Activated naive CD8-positive, alpha-beta T cell treated with anti-CD3 and anti-CD28 coated beads, Interleukin-2, amount 50 U/mL, for 24 hours (primary cell): ENCODE measurements around the gene RHO.
"Not testable (repeated sequence)": the region's sequence is repeated elsewhere in the genome, so short reads cannot be mapped to it uniquely, and the experiment has no call there.

Experiments used
- ATAC-seq: fragments of 150-1000 bp; cut with Tn5 transposase; one replicate; pipeline ENCODE4 v1.10.0; 2021
- DNase-seq: peaks from one replicate; pipeline ENCODE4 v3.0.0; 2021
- H3K27ac Mint-ChIP-seq: one replicate; pipeline ENCODE4 v1.8.0; 2021; ENCODE audit warnings: mild to moderate bottlenecking, mixed read lengths
- H3K27me3 Mint-ChIP-seq: one replicate; pipeline ENCODE4 v1.8.0; 2021; ENCODE audit warnings: mixed read lengths
- H3K36me3 Mint-ChIP-seq: one replicate; pipeline ENCODE4 v1.8.0; 2021; ENCODE audit warnings: low read depth, mixed read lengths
- H3K4me1 Mint-ChIP-seq: one replicate; pipeline ENCODE4 v1.8.0; 2021; ENCODE audit warnings: mixed read lengths
- H3K4me3 Mint-ChIP-seq: one replicate; pipeline ENCODE4 v1.8.0; 2021; ENCODE audit warnings: mild to moderate bottlenecking, moderate library complexity, mixed read lengths
- H3K9me3 Mint-ChIP-seq: one replicate; pipeline ENCODE4 v1.8.0; 2021; ENCODE audit warnings: mixed read lengths

Gene RHO

GRCh38 chr3:129536374-129536667, 7.9 kb downstream of the RHO start:
- no peak for ATAC-seq
- H3K4me1 Mint-ChIP-seq = no peaks in the 10 kb centered on the region
- no peaks in the 10 kb centered on the region for H3K27me3 Mint-ChIP-seq
- no peak overlapping the region for H3K27ac Mint-ChIP-seq
- DNase-seq = no peak
- no peak overlapping the region for H3K4me3 Mint-ChIP-seq
- H3K36me3 Mint-ChIP-seq = no peaks in the 10 kb centered on the region
- no peaks in the 10 kb centered on the region for H3K9me3 Mint-ChIP-seq

GRCh38 chr3:129536804-129537203, 8.4 kb downstream of the RHO start:
- Mint-ChIP-seq H3K27ac (no peak overlapping the region), H3K4me3 (no peak overlapping the region), H3K36me3 (no peaks in the 10 kb centered on the region), H3K4me1 (no peaks in the 10 kb centered on the region), H3K9me3 (no peaks in the 10 kb centered on the region), H3K27me3 (no peaks in the 10 kb centered on the region)
- DNase-seq (no peak), ATAC-seq (no peak)

DNA sequence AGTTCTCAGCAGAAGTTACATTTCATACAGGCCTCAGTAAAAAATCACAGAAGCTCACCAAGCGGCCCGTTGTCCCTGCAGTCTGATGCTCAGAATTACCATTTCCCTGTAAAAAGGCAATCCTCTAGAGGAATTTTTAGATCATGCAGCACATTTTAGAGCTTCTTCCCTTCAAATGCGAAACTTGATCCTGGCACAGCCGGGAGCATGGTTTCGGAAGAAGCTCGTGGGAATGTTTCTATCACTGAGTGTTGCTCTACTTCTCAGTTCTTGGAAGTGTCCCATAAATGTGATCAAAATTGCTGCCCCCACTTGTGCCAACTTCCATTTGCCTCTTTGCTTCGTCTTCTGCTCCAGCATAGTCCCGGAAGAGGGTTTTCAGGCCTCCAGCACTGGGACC, 10.8 kb downstream of the RHO start:
- DNase-seq (no peak), ATAC-seq (no peak)
- Mint-ChIP-seq H3K36me3 (no peaks in the 10 kb centered on the region), H3K27ac (no peak overlapping the region), H3K27me3 (no peaks in the 10 kb centered on the region), H3K4me3 (no peak overlapping the region), H3K4me1 (no peaks in the 10 kb centered on the region), H3K9me3 (no peaks in the 10 kb centered on the region)

DNA sequence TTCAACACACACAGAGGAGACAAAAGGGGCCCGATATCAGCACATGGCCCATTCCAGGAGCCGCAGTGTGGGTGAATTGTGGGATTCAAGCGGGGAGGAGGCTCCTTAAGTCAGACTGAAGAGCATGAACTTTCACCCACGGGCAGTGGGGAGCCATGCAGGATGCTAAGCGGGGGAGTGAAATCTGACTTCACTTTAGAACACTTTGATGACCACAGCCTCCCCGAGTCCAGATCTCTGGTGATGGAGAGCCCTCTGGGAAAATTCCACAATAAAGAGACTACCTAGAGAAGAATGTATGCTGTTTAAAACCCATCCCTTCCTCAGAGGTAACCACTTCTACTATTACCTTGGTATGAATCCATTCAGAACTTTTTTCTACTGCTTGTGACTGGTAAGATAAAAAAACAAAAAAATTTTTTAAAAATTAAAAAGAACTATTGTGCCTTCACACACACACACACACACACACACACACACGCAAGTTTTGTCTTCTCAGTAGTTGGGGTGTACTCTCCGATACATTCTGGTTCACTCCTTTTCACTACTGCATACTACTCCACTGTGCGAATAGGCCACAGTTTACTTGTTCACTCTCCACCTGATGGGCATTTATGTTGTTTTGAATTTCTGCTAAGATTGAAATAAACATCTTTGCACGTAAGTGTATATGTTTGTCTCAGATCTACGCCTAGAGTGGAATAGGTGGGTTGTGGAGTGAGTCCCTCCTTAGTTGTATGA, 12.5 kb downstream of the RHO start:
- no peak overlapping the region for H3K4me3 Mint-ChIP-seq
- no peaks in the 10 kb centered on the region for H3K4me1 Mint-ChIP-seq
- DNase-seq (no peak), ATAC-seq (no peak)
- H3K9me3 Mint-ChIP-seq = no peaks in the 10 kb centered on the region
- H3K27me3 Mint-ChIP-seq = no peaks in the 10 kb centered on the region
- H3K27ac Mint-ChIP-seq = no peak overlapping the region
- H3K36me3 Mint-ChIP-seq = no peaks in the 10 kb centered on the region

DNA sequence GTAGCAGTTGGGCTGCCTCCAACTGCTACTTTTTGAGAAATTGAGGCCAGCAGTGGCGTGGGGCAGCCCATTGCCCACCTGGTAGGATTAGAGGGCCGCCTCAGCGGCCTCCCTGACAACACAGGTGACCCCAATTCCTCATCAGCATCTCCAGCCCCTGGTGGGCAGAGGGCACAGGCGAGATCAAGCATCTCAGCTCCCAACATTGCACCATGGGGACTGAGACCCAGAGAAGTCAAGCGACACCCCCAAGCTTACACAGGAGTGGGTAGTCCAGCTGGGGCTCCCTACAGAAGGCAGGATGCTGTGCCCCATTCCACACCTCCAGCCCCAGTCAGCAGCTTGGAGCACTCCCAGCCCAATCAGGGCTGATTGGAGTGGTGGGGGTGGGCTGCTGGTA, 14.3 kb downstream of the RHO start:
- no peaks in the 10 kb centered on the region for H3K9me3 Mint-ChIP-seq
- ATAC-seq (no peak), DNase-seq (no peak)
- H3K27ac Mint-ChIP-seq = no peak overlapping the region
- H3K27me3 Mint-ChIP-seq = no peaks in the 10 kb centered on the region
- H3K36me3 Mint-ChIP-seq = no peaks in the 10 kb centered on the region
- H3K4me3 Mint-ChIP-seq = no peak overlapping the region
- no peaks in the 10 kb centered on the region for H3K4me1 Mint-ChIP-seq

- no peak for ATAC-seq
- Mint-ChIP-seq H3K36me3 (no peaks in the 10 kb centered on the region), H3K4me1 (no peaks in the 10 kb centered on the region), H3K27ac (no peak within 1 kb of the TSS), H3K9me3 (no peaks in the 10 kb centered on the region), H3K27me3 (no peaks in the 10 kb centered on the region), H3K4me3 (no peak within 1 kb of the TSS)
- DNase-seq = no peak
These were observed 14.8 kb downstream of the RHO start, which contains the start of gene H1-8 for GRCh38 chr3:129543156-129543790. H1-8 (plus strand) TSS chr3:129543175; CDS start chr3:129543219, 44 bp downstream.

DNA sequence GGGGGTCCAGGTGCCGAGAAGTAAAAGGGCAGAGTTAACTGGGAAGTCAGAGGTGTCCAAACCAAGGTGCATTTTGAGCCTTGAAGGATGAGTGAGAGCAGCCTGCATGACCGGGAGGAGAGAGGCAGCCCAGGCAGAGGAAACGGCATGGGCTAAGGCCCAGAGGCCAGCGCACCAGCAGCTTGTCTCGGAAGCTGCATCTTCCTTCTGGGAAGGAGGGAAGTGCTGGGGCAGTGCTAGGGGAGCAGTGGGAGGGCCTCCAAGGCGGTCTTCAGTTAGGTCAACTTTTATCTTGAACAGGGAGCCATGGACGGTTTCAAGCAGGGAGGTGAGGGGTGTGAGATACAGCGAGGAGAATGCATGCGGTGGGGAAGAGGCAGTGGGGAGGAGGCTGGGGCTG, 15.6 kb downstream of the RHO start:
- no peak overlapping the region for H3K27ac Mint-ChIP-seq
- ATAC-seq = no peak
- H3K9me3 Mint-ChIP-seq = no peaks in the 10 kb centered on the region
- DNase-seq = no peak
- H3K4me3 Mint-ChIP-seq = no peak overlapping the region
- H3K4me1 Mint-ChIP-seq = no peaks in the 10 kb centered on the region
- H3K27me3 Mint-ChIP-seq = no peaks in the 10 kb centered on the region
- H3K36me3 Mint-ChIP-seq = no peaks in the 10 kb centered on the region

DNA sequence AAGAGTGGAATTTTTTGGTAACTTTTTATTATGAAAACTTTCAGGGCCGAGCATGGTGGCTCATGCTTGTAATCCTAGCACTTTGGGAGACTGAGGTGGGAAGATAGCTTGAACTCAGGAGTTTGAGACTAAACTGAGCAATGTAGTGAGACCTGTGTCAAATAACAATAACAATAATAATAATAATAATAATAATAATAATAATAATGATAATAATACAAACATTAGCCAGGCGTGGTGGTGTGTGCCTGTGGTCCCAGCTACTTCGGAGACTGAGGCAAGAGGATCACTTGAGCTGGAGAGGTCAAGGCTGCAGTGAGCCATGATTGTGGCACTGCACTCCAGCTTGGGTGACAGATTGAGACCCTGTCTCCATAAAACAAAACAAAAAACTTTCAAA, 17.5 kb downstream of the RHO start:
- H3K9me3 Mint-ChIP-seq, H3K27me3 Mint-ChIP-seq, ATAC-seq, H3K27ac Mint-ChIP-seq, DNase-seq, H3K36me3 Mint-ChIP-seq, H3K4me3 Mint-ChIP-seq, H3K4me1 Mint-ChIP-seq: not testable (repeated sequence)

GRCh38 chr3:129547241-129547640, 18.8 kb downstream of the RHO start:
- DNase-seq (no peak), ATAC-seq (no peak)
- H3K9me3 Mint-ChIP-seq = no peaks in the 10 kb centered on the region
- H3K27me3 Mint-ChIP-seq = no peaks in the 10 kb centered on the region
- no peak overlapping the region for H3K4me3 Mint-ChIP-seq
- no peak overlapping the region for H3K27ac Mint-ChIP-seq
- no peaks in the 10 kb centered on the region for H3K4me1 Mint-ChIP-seq
- no peaks in the 10 kb centered on the region for H3K36me3 Mint-ChIP-seq

DNA sequence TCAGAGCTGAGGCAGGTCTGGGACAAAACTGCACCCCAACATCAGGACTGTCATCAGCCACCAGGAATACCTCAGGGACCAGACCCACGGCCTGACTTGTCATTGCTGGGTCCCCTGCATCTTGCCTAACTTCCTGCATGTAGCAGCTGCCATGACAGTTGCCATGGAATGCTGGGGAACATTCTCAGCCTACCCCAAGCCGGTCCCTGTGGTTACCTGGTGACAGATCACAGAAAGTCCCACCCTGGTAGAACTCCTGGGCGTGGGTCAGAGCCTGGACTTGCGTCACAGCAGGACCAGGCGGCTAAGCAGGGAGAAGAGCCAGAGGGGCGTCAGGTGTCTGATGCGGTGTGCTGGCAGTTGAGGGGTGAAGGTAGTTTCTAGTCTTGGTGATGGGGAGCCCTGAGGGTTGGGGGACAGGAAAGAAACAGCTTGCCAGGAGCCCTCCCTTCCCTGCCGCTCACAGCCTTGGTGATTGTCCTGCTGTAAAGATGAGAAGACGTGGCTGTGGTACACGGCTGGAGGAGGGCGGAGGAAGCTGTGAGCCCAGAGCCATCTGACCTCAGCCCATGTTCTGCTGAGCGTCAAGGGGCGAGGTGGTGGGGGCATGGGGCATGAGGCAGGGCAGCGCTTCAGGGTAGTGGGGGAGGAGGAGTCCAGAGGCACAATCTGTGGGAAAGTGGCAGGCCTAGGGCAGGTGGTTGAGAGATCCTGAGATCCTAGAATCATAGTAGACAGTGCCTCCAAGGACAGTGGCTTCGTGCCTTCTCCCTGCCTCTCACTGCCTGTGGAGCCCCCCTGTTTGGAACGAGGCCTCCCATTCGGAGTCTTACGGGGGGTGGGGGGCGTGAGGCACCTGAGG, 19.9 kb downstream of the RHO start:
- DNase-seq (no peak), ATAC-seq (no peak)
- Mint-ChIP-seq H3K9me3 (no peaks in the 10 kb centered on the region), H3K27me3 (no peaks in the 10 kb centered on the region), H3K4me3 (no peak overlapping the region), H3K27ac (no peak overlapping the region), H3K36me3 (no peaks in the 10 kb centered on the region), H3K4me1 (no peaks in the 10 kb centered on the region)

- Mint-ChIP-seq H3K27me3 (no peaks in the 10 kb centered on the region), H3K9me3 (no peaks in the 10 kb centered on the region), H3K4me1 (peaks cover 4% of the 10 kb centered on the region), H3K27ac (no peak overlapping the region), H3K36me3 (no peaks in the 10 kb centered on the region), H3K4me3 (no peak overlapping the region)
- DNase-seq = no peak
- ATAC-seq = no peak
These were observed 20.8 kb downstream of the RHO start for GRCh38 chr3:129549006-129549800.

DNA sequence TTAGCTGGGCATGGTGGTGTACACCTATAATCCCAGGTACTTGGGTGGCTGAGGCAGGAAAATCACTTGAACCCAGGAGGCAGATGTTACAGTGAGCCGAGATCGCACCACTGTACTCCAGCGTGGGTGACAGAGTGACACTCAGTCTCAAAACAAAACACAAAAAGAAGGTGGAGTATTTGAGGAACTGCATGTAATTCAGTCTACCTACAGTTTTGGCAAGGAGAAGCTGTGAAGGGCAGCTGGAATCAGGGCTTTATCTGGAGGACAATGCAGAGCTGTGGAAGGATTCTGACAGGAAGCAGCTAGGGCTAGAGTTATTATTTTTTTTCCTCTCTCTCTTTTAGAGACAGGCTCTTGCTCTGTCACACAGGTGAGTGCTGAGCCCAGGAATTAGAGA, 21.4 kb downstream of the RHO start:
- no peaks in the 10 kb centered on the region for H3K36me3 Mint-ChIP-seq
- peaks cover 3% of the 10 kb centered on the region for H3K27me3 Mint-ChIP-seq
- no peaks in the 10 kb centered on the region for H3K9me3 Mint-ChIP-seq
- DNase-seq (no peak), ATAC-seq (no peak)
- no peak overlapping the region for H3K4me3 Mint-ChIP-seq
- H3K4me1 Mint-ChIP-seq = peaks cover 5% of the 10 kb centered on the region
- no peak overlapping the region for H3K27ac Mint-ChIP-seq

DNA sequence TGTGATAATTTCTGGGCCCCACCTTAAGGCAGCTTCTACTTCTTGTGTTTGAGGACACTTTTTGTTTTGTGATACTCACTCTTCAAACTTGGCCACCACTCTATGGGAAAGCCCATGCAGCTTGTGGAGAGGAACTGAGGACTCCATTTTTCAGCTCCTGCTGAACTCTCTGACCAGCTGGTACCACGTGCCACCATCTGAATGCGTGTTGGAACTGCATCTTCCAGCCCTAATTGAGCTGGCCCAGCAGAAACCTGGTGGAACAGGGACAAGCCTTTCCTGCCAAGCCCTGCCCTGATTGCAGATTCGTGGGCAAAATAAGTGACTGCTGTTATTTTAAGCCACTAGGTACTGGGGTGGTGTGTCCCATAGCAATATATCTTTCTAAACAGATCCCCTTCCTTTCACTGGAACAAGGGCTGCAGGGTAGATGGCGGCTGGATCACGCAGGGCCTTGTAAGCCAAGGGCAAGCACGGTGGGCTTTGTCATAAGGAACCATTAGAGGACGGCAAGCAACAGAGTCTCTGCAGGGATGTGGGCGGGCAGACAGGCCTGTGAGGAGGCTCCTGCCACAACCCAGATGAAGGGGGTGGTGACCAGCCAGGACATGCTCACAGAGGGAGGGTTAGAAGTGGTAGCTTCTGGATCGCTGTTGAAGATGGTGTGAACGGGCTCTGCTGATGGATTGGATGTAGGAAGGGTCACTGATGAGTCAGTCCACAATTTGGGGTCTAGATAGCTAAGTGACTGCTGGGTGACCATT, 24.0 kb downstream of the RHO start:
- ATAC-seq (no peak), DNase-seq (no peak)
- no peak overlapping the region for H3K27ac Mint-ChIP-seq
- H3K4me1 Mint-ChIP-seq = peaks cover 5% of the 10 kb centered on the region
- no peak overlapping the region for H3K4me3 Mint-ChIP-seq
- peaks cover 4% of the 10 kb centered on the region for H3K27me3 Mint-ChIP-seq
- H3K36me3 Mint-ChIP-seq = no peaks in the 10 kb centered on the region
- H3K9me3 Mint-ChIP-seq = no peaks in the 10 kb centered on the region

GRCh38 chr3:129553171-129553570, 24.7 kb downstream of the RHO start:
- no peak overlapping the region for H3K27ac Mint-ChIP-seq
- ATAC-seq (no peak), DNase-seq (no peak)
- no peaks in the 10 kb centered on the region for H3K36me3 Mint-ChIP-seq
- H3K27me3 Mint-ChIP-seq = peaks cover 4% of the 10 kb centered on the region
- H3K9me3 Mint-ChIP-seq = no peaks in the 10 kb centered on the region
- H3K4me3 Mint-ChIP-seq = no peak overlapping the region
- H3K4me1 Mint-ChIP-seq = peaks cover 9% of the 10 kb centered on the region
